ENCODE results near the gene CPEB4.

DNA sequence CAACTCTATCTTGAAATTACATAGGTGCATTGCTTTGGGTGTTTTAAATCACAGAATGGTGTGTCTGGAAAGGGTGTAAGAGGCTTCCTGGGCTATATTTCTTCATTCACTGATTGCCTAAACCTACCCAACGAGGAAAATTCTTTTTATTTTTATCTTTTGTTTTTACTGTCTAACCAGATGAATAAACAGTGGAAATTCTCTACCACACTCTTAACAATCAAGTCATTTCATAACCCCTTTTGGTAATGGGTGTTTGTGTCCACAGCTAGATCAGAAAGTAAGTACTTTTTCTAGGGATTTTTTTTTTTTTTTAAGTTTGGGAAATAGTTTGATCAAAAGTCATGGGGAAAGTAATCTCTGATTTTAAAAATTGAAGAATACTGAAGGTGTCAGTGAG is 73.3 kb downstream of the CPEB4 start:
- TF ChIP-seq POLR2A (IDR thresholded peaks at IDR 0.05) = no peak
- TF ChIP-seq, protein P1, sequence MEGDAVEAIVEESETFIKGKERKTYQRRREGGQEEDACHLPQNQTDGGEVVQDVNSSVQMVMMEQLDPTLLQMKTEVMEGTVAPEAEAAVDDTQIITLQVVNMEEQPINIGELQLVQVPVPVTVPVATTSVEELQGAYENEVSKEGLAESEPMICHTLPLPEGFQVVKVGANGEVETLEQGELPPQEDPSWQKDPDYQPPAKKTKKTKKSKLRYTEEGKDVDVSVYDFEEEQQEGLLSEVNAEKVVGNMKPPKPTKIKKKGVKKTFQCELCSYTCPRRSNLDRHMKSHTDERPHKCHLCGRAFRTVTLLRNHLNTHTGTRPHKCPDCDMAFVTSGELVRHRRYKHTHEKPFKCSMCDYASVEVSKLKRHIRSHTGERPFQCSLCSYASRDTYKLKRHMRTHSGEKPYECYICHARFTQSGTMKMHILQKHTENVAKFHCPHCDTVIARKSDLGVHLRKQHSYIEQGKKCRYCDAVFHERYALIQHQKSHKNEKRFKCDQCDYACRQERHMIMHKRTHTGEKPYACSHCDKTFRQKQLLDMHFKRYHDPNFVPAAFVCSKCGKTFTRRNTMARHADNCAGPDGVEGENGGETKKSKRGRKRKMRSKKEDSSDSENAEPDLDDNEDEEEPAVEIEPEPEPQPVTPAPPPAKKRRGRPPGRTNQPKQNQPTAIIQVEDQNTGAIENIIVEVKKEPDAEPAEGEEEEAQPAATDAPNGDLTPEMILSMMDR (IDR thresholded peaks at IDR 0.05) = no peak

Data from gastroesophageal sphincter (tissue), 3 donors.